ENCODE data around the gene CCDC167.

Gene CCDC167

DNA sequence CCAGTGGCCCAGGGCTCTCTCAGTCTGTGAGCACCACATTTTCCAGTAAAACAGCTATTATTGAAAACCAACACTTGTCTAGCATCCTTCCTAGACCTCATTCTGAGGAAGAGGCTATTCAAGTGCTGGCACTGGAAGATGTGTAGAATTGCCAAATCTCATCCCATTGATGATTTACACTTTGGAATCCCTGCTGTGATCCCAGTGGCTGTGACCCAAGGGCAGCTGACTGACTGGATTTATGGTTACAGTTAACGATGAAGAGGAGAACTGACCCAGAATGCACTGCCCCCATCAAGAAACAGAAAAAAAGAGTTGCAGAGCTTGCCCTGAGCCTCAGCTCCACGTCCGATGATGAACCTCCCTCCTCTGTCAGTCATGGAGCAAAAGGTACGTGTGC, 64.3 kb downstream of the CCDC167 start:
- H3K36me3 ChIP-seq (ENCODE audit: insufficient read depth, insufficient read length, low read length): peaks cover 31% of the 10 kb centered on the region
- DNase-seq (ENCODE audit: low read depth, low spot score): no peak
- TF ChIP-seq YY1 (IDR thresholded peaks at IDR 0.05; ENCODE audit: insufficient read depth, insufficient read length) (no peak), SUZ12 (IDR thresholded peaks at IDR 0.05; ENCODE audit: extremely low read depth, insufficient read depth, insufficient read length) (no peak), ZNF274 (IDR thresholded peaks at IDR 0.05; ENCODE audit: low read depth, low read length) (no peak)
- H3K9ac ChIP-seq (ENCODE audit: insufficient read length, low read depth): no peak overlapping the region
- peaks cover 2% of the 10 kb centered on the region for H3K4me1 ChIP-seq (ENCODE audit: insufficient read depth, insufficient read length)
- no peak overlapping the region for H3K4me3 ChIP-seq (ENCODE audit: insufficient read length, low read depth)
- H3K27me3 ChIP-seq (ENCODE audit: insufficient read depth, insufficient read length): no peaks in the 10 kb centered on the region
- no peaks in the 10 kb centered on the region for H3K9me3 ChIP-seq (ENCODE audit: insufficient read depth, low read length)

DNA sequence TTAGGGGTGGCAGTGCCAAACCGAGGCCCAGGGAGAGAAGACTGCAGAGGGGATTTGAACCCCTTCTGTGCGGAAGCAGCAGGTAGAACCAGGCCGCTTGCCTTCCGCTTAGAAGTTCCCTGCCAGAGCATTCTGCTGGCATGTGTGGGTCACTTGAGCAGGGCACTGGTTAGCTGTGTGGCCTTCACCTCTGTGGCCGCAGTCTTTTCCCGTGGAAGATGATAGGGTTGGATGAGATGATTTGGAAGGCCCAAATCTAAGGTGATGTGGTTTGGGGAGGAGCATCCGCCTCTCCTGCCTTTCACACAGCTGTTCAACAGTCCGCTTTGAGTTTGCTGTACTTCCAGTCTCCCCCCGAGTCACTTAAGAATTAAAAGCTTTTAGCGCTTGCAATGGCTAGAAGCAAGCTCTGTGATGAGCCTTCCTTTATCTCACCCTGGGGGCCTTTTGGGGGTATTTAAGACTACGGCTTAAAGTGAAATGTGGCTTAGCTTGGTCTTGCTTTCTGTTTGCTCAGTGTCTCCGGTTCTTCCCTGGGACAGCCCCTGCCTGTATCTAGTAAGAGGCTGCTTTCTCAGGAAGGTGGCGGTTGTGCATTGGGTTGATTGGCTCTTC, 65.9 kb downstream of the CCDC167 start:
- TF ChIP-seq YY1 (IDR thresholded peaks at IDR 0.05; ENCODE audit: insufficient read depth, insufficient read length): no peak
- no peak for TF ChIP-seq ZNF274 (IDR thresholded peaks at IDR 0.05; ENCODE audit: low read depth, low read length)
- TF ChIP-seq SUZ12 (IDR thresholded peaks at IDR 0.05; ENCODE audit: extremely low read depth, insufficient read depth, insufficient read length): no peak
- H3K9me3 ChIP-seq (ENCODE audit: insufficient read depth, low read length): no peaks in the 10 kb centered on the region
- H3K36me3 ChIP-seq (ENCODE audit: insufficient read depth, insufficient read length, low read length): peaks cover 28% of the 10 kb centered on the region
- H3K4me1 ChIP-seq (ENCODE audit: insufficient read depth, insufficient read length): peaks cover 2% of the 10 kb centered on the region
- no peaks in the 10 kb centered on the region for H3K27me3 ChIP-seq (ENCODE audit: insufficient read depth, insufficient read length)
- H3K9ac ChIP-seq (ENCODE audit: insufficient read length, low read depth): peak overlapping the region; percentile 85
- no peak for DNase-seq (ENCODE audit: low read depth, low spot score)
- H3K4me3 ChIP-seq (ENCODE audit: insufficient read length, low read depth): peak overlapping the region; percentile 76

Data from NT2/D1 (cell line).